MCF 10A (cell line): ENCODE results near the gene FRMD3. TPM values are rescaled to one million over a fixed set of nuclear protein-coding genes. Genes with fewer than 3 reads are reported as not detected.

Experiments
- BruUV-seq: library from RNA; stranded (reverse); fragments of 400-500 nt; replicated peaks from 2 replicates; lab custom pipeline; 2021; lab: Mats Ljungman, UMichigan
- CTCF ChIA-PET: fragments of 300-600 bp; sonication (Branson Sonifier 250); formaldehyde crosslinking; extraction: SDS; loops from one replicate; lab custom pipeline; 2021; ENCODE audit warnings: antibody characterized with exemption, inconsistent platforms; lab: Yijun Ruan, JAX
- POLR2A ChIA-PET: fragments of 300-600, 350-650 bp; sonication (Branson Sonifier 250); formaldehyde crosslinking; extraction: SDS; loops from one replicate; lab custom pipeline; 2020; ENCODE audit warnings: antibody characterized with exemption, inconsistent platforms; lab: Yijun Ruan, JAX
- DNase-seq: peaks from one replicate; pipeline ENCODE4 v3.0.0-alpha.2; 2018; ENCODE audit not compliant: unreplicated experiment
- H3K27ac Mint-ChIP-seq: one replicate; pipeline ENCODE4 v1.8.0; 2022; ENCODE audit warnings: mild to moderate bottlenecking, low read depth, mixed read lengths; ENCODE audit not compliant: unreplicated experiment
- H3K27me3 Mint-ChIP-seq: one replicate; pipeline ENCODE4 v1.8.0; 2022; ENCODE audit warnings: mixed read lengths; ENCODE audit not compliant: insufficient read depth, unreplicated experiment
- H3K36me3 Mint-ChIP-seq: one replicate; pipeline ENCODE4 v1.8.0; 2022; ENCODE audit warnings: mild to moderate bottlenecking, moderate library complexity, mixed read lengths; ENCODE audit not compliant: insufficient read depth, unreplicated experiment
- H3K4me1 Mint-ChIP-seq: one replicate; pipeline ENCODE4 v1.8.0; 2022; ENCODE audit warnings: mixed read lengths; ENCODE audit not compliant: insufficient read depth, unreplicated experiment
- H3K4me3 Mint-ChIP-seq: one replicate; pipeline ENCODE4 v1.8.0; 2022; ENCODE audit warnings: mild to moderate bottlenecking, moderate library complexity, mixed read lengths; ENCODE audit not compliant: unreplicated experiment
- H3K9me3 Mint-ChIP-seq: one replicate; pipeline ENCODE4 v1.8.0; 2022; ENCODE audit warnings: mixed read lengths; ENCODE audit not compliant: unreplicated experiment
- CTCF ChIP-seq: fragments of 200-600 bp; IDR thresholded peaks from one replicate; pipeline ENCODE4 v1.8.0; 2022; ENCODE audit warnings: antibody characterized with exemption, mild to moderate bottlenecking; ENCODE audit not compliant: unreplicated experiment
- intact Hi-C: fragments of 100-400 bp; cut with micrococcal nuclease; formaldehyde crosslinking; loops from 2 replicates; pipeline ENCODE4 v1.14.1; 2022
- total RNA-seq: library from RNA; stranded (reverse); gene quantifications from 2 replicates; pipeline ENCODE4 v1.2.3, GENCODE V29; 2022

FRMD3 gene
- total RNA-seq, 1 experiment from 2014 or later: 0.28 TPM

GRCh38 chr9:83511051-83511450 lies 27.1 kb downstream of the FRMD3 start:
- intact Hi-C loops: no loop called here
- no peak for TF ChIP-seq CTCF
- POLR2A ChIA-PET: no interaction called here
- H3K9me3 Mint-ChIP-seq: no peaks in the 10 kb centered on the region
- H3K36me3 Mint-ChIP-seq: no peaks in the 10 kb centered on the region
- H3K4me1 Mint-ChIP-seq: no peaks in the 10 kb centered on the region
- H3K27me3 Mint-ChIP-seq: peaks cover 5% of the 10 kb centered on the region
- peak; percentile 23 for DNase-seq
- no TSS peak for BruUV-seq
- no peak overlapping the region for H3K27ac Mint-ChIP-seq
- CTCF ChIA-PET: no interaction called here
- H3K4me3 Mint-ChIP-seq: no peak overlapping the region

- Mint-ChIP-seq H3K27me3 (no peaks in the 10 kb centered on the region), H3K4me3 (no peak overlapping the region), H3K27ac (no peak overlapping the region), H3K36me3 (no peaks in the 10 kb centered on the region), H3K9me3 (no peaks in the 10 kb centered on the region), H3K4me1 (no peaks in the 10 kb centered on the region)
- POLR2A ChIA-PET: no interaction called here
- no TSS peak for BruUV-seq
- CTCF ChIA-PET: interaction anchor here (0.6 to 1.0 kb wide), 3 partner anchors 13 to 46 kb away, joined by 3 read pairs; no protein-coding TSS in a partner anchor
- DNase-seq: no peak
- TF ChIP-seq CTCF: no peak
- intact Hi-C loops: no loop called here
These were observed 28.8 kb downstream of the FRMD3 start for GRCh38 chr9:83509402-83509801.

- no peaks in the 10 kb centered on the region for H3K36me3 Mint-ChIP-seq
- no peak for DNase-seq
- ChIA-PET POLR2A (no interaction called here), CTCF (no interaction called here)
- TF ChIP-seq CTCF: no peak
- intact Hi-C loops: no loop called here
- no peaks in the 10 kb centered on the region for H3K27me3 Mint-ChIP-seq
- H3K27ac Mint-ChIP-seq: no peak overlapping the region
- BruUV-seq: no TSS peak
- no peak overlapping the region for H3K4me3 Mint-ChIP-seq
- H3K4me1 Mint-ChIP-seq: no peaks in the 10 kb centered on the region
- no peaks in the 10 kb centered on the region for H3K9me3 Mint-ChIP-seq
These were observed 30.1 kb downstream of the FRMD3 start for GRCh38 chr9:83508067-83508466.

GRCh38 chr9:83505282-83505681 lies 32.9 kb downstream of the FRMD3 start:
- BruUV-seq: no TSS peak
- DNase-seq: no peak
- no peaks in the 10 kb centered on the region for H3K36me3 Mint-ChIP-seq
- ChIA-PET CTCF (interaction anchor here (1.2 kb wide), 1 partner anchor 19 kb away, joined by 3 read pairs; no protein-coding TSS in a partner anchor), POLR2A (no interaction called here)
- intact Hi-C loops: no loop called here
- H3K4me3 Mint-ChIP-seq: no peak overlapping the region
- no peaks in the 10 kb centered on the region for H3K27me3 Mint-ChIP-seq
- H3K4me1 Mint-ChIP-seq: no peaks in the 10 kb centered on the region
- TF ChIP-seq CTCF: no peak
- H3K9me3 Mint-ChIP-seq: no peaks in the 10 kb centered on the region
- H3K27ac Mint-ChIP-seq: no peak overlapping the region
